Dendritic cell treated with granulocyte-macrophage colony-stimulating factor and Interleukin-4, amounts not matched to agents 40 ng/mL and 50 ng/mL, for 4 days (primary cell): ENCODE data around the gene ADH5.
"Not testable (repeated sequence)": the region's sequence is repeated elsewhere in the genome, so short reads cannot be mapped to it uniquely, and the experiment has no call there.

ENCODE experiments used
- H3K27ac Mint-ChIP-seq: one replicate; pipeline ENCODE4 v1.8.0; 2022; ENCODE audit warnings: mild to moderate bottlenecking, mixed read lengths
- H3K27me3 Mint-ChIP-seq: one replicate; pipeline ENCODE4 v1.8.0; 2022; ENCODE audit warnings: mild to moderate bottlenecking, mixed read lengths
- H3K36me3 Mint-ChIP-seq: one replicate; pipeline ENCODE4 v1.8.0; 2022; ENCODE audit warnings: low read depth, mixed read lengths
- H3K4me1 Mint-ChIP-seq: one replicate; pipeline ENCODE4 v1.8.0; 2022; ENCODE audit warnings: low read depth, mixed read lengths
- H3K4me3 Mint-ChIP-seq: one replicate; pipeline ENCODE4 v1.8.0; 2022; ENCODE audit warnings: mild to moderate bottlenecking, moderate library complexity, mixed read lengths
- H3K9me3 Mint-ChIP-seq: one replicate; pipeline ENCODE4 v1.8.0; 2022; ENCODE audit warnings: mixed read lengths
- intact Hi-C: fragments of 100-400 bp; cut with micrococcal nuclease; formaldehyde crosslinking; loops from one replicate; pipeline ENCODE4 v1.15.0; 2022

ADH5 gene

GRCh38 chr4:99038213-99038612 is 50.4 kb downstream of the ADH5 start:
- H3K27me3 Mint-ChIP-seq = no peaks in the 10 kb centered on the region
- peaks cover 2% of the 10 kb centered on the region for H3K4me1 Mint-ChIP-seq
- no peak overlapping the region for H3K27ac Mint-ChIP-seq
- no peak overlapping the region for H3K4me3 Mint-ChIP-seq
- H3K9me3 Mint-ChIP-seq = peaks cover 7% of the 10 kb centered on the region
- intact Hi-C loops = no loop called here
- peaks cover 45% of the 10 kb centered on the region for H3K36me3 Mint-ChIP-seq

GRCh38 chr4:99033956-99034355 is 54.6 kb downstream of the ADH5 start:
- no peak overlapping the region for H3K27ac Mint-ChIP-seq
- H3K9me3 Mint-ChIP-seq = peaks cover 7% of the 10 kb centered on the region
- peaks cover 57% of the 10 kb centered on the region for H3K36me3 Mint-ChIP-seq
- intact Hi-C loops = no loop called here
- H3K4me3 Mint-ChIP-seq = no peak overlapping the region
- H3K27me3 Mint-ChIP-seq = no peaks in the 10 kb centered on the region
- H3K4me1 Mint-ChIP-seq = peaks cover 4% of the 10 kb centered on the region

DNA sequence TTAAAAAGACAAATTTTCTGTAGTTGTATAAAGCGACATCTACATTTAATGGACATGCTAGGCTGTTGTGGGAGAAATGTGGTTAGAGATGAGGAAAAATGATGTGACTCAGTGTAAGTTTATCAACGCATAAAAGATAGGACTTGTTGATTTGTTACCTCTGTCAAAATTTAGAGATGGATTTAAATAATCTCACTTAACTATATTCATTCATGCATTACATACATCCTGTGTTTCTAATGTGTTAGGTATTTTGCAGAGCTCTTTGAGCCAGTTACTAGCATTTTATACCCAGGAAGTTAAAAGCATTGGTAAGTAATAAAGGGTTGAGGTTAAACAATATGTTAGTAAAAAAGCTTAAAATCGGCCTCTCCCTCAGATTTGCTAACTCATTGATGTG is 58.7 kb downstream of the ADH5 start:
- H3K9me3 Mint-ChIP-seq = no peaks in the 10 kb centered on the region
- H3K4me1 Mint-ChIP-seq = peaks cover 17% of the 10 kb centered on the region
- H3K4me3 Mint-ChIP-seq = no peak overlapping the region
- no peak overlapping the region for H3K27ac Mint-ChIP-seq
- H3K27me3 Mint-ChIP-seq = no peaks in the 10 kb centered on the region
- intact Hi-C loops = no loop called here
- peaks cover 41% of the 10 kb centered on the region for H3K36me3 Mint-ChIP-seq

DNA sequence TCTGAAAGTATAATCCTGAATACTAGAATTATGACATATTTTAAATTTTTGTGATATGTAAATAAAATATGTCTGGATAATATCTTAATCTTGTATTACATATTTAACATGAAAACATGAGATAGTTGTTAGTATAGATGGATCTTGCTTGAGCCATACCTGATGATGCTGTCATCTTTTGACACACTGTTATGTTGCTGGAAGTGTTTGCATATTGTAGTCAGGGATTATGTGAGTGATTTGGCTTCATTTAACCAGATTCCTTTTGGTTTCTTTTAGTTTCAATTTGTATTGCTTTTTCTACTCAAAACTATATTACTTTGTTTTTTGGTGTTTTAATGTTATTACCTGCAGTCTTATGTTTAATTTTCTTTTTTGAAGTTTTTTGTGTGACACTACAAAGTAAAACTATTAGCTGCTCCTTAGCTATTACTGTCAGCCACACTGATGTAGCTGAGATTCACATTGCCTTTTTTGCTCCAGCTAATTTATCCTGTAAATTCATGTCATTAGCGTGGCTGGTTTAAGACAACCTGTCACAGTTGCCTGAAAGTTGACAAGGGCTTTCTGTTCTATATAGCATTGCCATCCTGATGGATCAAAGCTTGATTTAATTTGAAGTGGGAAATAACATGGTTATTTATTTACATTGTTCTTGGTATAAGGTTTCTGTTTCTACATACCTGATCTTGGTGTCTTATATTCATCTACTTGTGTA is 59.4 kb downstream of the ADH5 start:
- intact Hi-C loops = no loop called here
- H3K4me3 Mint-ChIP-seq = no peak overlapping the region

GRCh38 chr4:99028187-99028586 is 60.4 kb downstream of the ADH5 start:
- intact Hi-C loops = no loop called here
- no peaks in the 10 kb centered on the region for H3K9me3 Mint-ChIP-seq
- H3K36me3 Mint-ChIP-seq = peaks cover 26% of the 10 kb centered on the region
- H3K27ac Mint-ChIP-seq = no peak overlapping the region
- H3K4me3 Mint-ChIP-seq = no peak overlapping the region
- peaks cover 34% of the 10 kb centered on the region for H3K4me1 Mint-ChIP-seq
- no peaks in the 10 kb centered on the region for H3K27me3 Mint-ChIP-seq

More for the DNA sequence above, 59.4 kb downstream of the ADH5 start:
- Mint-ChIP-seq H3K9me3 (no peaks in the 10 kb centered on the region), H3K27ac (no peak overlapping the region), H3K4me1 (peaks cover 24% of the 10 kb centered on the region), H3K27me3 (no peaks in the 10 kb centered on the region), H3K36me3 (peaks cover 35% of the 10 kb centered on the region)

GRCh38 chr4:99027304-99027703 is 61.3 kb downstream of the ADH5 start:
- peaks cover 2% of the 10 kb centered on the region for H3K9me3 Mint-ChIP-seq
- no peak overlapping the region for H3K4me3 Mint-ChIP-seq
- peaks cover 27% of the 10 kb centered on the region for H3K36me3 Mint-ChIP-seq
- intact Hi-C loops = no loop called here
- no peaks in the 10 kb centered on the region for H3K27me3 Mint-ChIP-seq
- H3K27ac Mint-ChIP-seq = no peak overlapping the region
- peaks cover 41% of the 10 kb centered on the region for H3K4me1 Mint-ChIP-seq

GRCh38 chr4:99025506-99025905 is 63.1 kb downstream of the ADH5 start:
- Mint-ChIP-seq H3K4me3 (no peak overlapping the region), H3K27ac (no peak overlapping the region), H3K4me1 (peaks cover 53% of the 10 kb centered on the region), H3K9me3 (peaks cover 20% of the 10 kb centered on the region), H3K36me3 (peaks cover 31% of the 10 kb centered on the region), H3K27me3 (no peaks in the 10 kb centered on the region)
- intact Hi-C loops = no loop called here

- Mint-ChIP-seq H3K36me3 (peaks cover 32% of the 10 kb centered on the region), H3K9me3 (peaks cover 28% of the 10 kb centered on the region), H3K27me3 (no peaks in the 10 kb centered on the region), H3K4me1 (peaks cover 52% of the 10 kb centered on the region), H3K4me3 (no peak overlapping the region), H3K27ac (peak overlapping the region; percentile 26)
- intact Hi-C loops = no loop called here
These were observed 63.9 kb downstream of the ADH5 start for GRCh38 chr4:99024481-99025275.

DNA sequence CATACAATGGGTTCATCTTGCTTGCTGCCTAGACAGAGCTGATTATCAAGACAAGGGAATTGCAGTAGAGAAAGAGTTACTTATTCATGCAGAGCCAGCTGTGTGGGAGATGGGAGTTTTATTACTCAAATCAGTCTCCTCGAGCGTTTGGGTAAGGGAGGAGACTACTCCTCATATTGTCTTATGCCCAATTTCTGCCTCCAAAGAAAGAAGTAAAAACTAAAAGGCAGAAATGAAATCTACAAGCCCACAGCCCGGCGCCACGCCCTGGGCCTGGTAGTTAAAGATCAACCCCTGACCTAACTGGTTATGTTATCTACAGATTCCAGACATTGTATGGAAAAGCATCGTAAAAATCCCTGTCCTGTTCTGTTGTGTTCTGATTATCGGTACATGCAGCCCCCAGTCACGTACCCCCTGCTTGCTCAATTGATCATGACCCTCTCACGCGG is 64.8 kb downstream of the ADH5 start:
- H3K4me3 Mint-ChIP-seq, H3K27me3 Mint-ChIP-seq, intact Hi-C loops: not testable (repeated sequence)
- Mint-ChIP-seq H3K36me3 (peaks cover 33% of the 10 kb centered on the region), H3K9me3 (peaks cover 36% of the 10 kb centered on the region), H3K4me1 (peaks cover 49% of the 10 kb centered on the region), H3K27ac (peak overlapping the region; percentile 26)

DNA sequence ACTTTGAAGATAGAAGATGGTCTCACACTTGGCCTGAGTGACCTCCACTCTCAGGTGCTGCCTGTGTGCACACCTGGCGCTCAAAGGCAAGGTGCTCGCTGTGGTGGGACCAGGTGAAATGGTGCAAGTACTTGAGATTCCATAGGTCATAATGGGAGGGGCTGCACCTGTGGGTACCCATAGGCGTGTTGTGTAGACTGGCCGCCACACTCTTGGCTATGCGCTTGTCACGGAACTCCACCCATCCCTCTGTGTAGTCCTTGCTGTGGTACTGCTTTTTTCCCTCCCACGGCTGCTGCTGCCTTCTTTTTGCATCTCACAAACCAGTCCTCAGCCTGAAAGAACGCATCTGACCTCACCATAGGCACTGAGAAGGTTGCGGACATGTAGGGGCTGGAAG is 66.0 kb downstream of the ADH5 start:
- H3K4me3 Mint-ChIP-seq = no peak overlapping the region

DNA sequence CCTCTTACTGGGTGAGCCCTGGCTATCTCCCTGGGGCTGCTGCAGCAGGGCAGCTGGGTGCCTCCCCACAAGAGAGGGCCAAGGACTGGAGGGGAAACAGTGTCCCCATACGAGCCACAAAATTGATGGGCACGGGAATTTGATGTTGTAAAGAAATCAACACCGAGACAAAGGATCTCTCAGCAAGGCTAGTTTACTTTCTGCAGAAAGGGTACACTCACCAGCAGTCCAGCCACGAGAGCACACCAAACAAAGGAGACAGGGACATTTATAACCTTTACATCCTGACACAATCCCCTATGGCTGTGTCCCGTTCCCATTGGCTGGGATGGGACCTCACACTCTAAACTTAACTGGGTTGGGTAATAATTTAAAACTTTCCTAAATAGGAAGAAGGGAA is 67.2 kb downstream of the ADH5 start:
- Mint-ChIP-seq H3K36me3 (peaks cover 33% of the 10 kb centered on the region), H3K27me3 (no peaks in the 10 kb centered on the region), H3K27ac (no peak overlapping the region), H3K4me3 (no peak overlapping the region), H3K9me3 (peaks cover 36% of the 10 kb centered on the region), H3K4me1 (peaks cover 43% of the 10 kb centered on the region)
- intact Hi-C loops = no loop called here

More for the DNA sequence above, 66.0 kb downstream of the ADH5 start:
- H3K9me3 Mint-ChIP-seq = peaks cover 36% of the 10 kb centered on the region
- peaks cover 33% of the 10 kb centered on the region for H3K36me3 Mint-ChIP-seq
- H3K27me3 Mint-ChIP-seq = no peaks in the 10 kb centered on the region
- intact Hi-C loops = no loop called here
- H3K27ac Mint-ChIP-seq = no peak overlapping the region
- H3K4me1 Mint-ChIP-seq = peaks cover 49% of the 10 kb centered on the region
